HEK293T (cell line): ENCODE results near the gene FANCD2.

Experiments used
- ARNT ChIP-seq: fragments of 450-650 bp; IDR thresholded peaks from 2 replicates; pipeline ENCODE4 v1.6.1; 2017; ENCODE audit warnings: mild to moderate bottlenecking
- BHLHE40 ChIP-seq: fragments of 450-650 bp; IDR thresholded peaks from 2 replicates; pipeline ENCODE4 v1.6.1; 2016; ENCODE audit warnings: mild to moderate bottlenecking, moderate library complexity, borderline replicate concordance
- ELF4 ChIP-seq: fragments of 450-650 bp; IDR thresholded peaks from 2 replicates; pipeline ENCODE4 v1.6.1; 2017; ENCODE audit warnings: antibody characterized with exemption
- FOXA1 ChIP-seq: fragments of 450-650 bp; IDR thresholded peaks from 2 replicates; pipeline ENCODE4 v1.6.1; 2016; ENCODE audit warnings: mild to moderate bottlenecking
- FOXK2 ChIP-seq: fragments of 450-650 bp; IDR thresholded peaks from 2 replicates; pipeline ENCODE4 v1.6.1; 2016; ENCODE audit warnings: mild to moderate bottlenecking
- FOXM1 ChIP-seq: fragments of 450-650 bp; IDR thresholded peaks from 2 replicates; pipeline ENCODE4 v1.6.1; 2017; ENCODE audit warnings: mild to moderate bottlenecking, borderline replicate concordance
- HDGF ChIP-seq: fragments of 450-650 bp; IDR thresholded peaks from 2 replicates; pipeline ENCODE4 v1.6.1; 2017; ENCODE audit warnings: antibody characterized with exemption, borderline replicate concordance
- LEF1 ChIP-seq: fragments of 450-650 bp; IDR thresholded peaks from 2 replicates; pipeline ENCODE4 v1.6.1; 2017; ENCODE audit warnings: mild to moderate bottlenecking, borderline replicate concordance
- NFRKB ChIP-seq: fragments of 450-650 bp; IDR thresholded peaks from 2 replicates; pipeline ENCODE4 v1.6.1; 2016; ENCODE audit warnings: mild to moderate bottlenecking, moderate library complexity
- PKNOX1 ChIP-seq: fragments of 450-650 bp; IDR thresholded peaks from 2 replicates; pipeline ENCODE4 v1.6.1; 2016
- SP1 ChIP-seq: fragments of 450-650 bp; IDR thresholded peaks from 2 replicates; pipeline ENCODE4 v1.6.1; 2017
- SUZ12 ChIP-seq: fragments of 450-650 bp; IDR thresholded peaks from 2 replicates; pipeline ENCODE4 v1.6.1; 2016; ENCODE audit warnings: mild to moderate bottlenecking
- TARDBP ChIP-seq: fragments of 450-650 bp; IDR thresholded peaks from 2 replicates; pipeline ENCODE4 v1.6.1; 2016
- ZNF384 ChIP-seq: fragments of 450-650 bp; IDR thresholded peaks from 2 replicates; pipeline ENCODE4 v1.6.1; 2016

DNA sequence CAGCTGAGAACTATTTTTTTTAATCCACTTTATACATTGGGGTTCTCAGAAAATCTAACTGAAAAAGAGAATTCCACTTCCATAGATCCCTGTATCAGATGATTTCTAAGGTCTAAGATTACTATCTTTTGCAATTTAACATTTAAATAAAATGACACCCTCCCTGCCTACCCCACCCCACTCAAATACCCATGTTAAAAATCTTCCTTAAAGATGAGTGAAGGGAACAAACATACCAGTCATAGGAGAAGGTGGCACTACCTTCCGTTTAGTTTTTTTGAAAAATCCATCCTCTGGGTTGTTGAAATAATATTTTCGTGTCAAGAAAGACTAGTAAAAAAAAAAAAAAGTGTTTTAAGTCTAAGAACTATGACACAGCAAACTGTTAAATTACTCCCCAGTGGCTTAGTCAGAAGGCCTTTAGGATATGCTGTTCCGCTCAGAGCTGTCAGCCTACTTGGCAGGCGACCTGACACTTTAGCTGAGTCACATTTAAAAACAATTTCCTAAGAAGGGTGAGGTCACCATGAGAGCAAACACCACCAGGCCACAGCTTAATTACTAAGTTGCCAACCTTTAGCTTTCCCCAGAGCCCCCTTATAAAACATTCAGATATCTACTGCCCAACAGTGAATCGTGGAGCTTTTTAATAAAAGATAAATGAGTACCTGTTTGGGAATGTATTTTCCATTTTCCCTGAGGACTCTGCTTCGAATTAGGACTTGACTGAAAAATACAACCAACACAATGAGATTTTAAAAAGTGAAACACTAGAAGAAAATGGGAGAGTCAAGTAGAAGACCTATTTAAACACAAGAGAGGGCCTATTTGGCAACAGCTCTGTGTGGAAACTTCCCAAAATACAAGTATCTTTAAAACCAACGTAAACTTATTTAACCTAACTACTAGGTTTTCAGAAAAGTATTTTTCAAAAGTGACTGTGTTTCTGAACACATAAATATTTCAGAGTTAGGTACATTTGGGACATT lies 49.2 kb upstream of the FANCD2 start:
- TF ChIP-seq PKNOX1 (peak; percentile 71), ARNT (no peak), ZNF384 (peak; percentile 59; the same call in 1 of the 2 replicates), FOXA1 (no peak), SP1 (no peak), LEF1 (no peak), TARDBP (no peak), FOXK2 (no peak), ELF4 (no peak), NFRKB (no peak), FOXM1 (no peak), HDGF (no peak), SUZ12 (no peak), BHLHE40 (no peak)
